Stimulated activated CD4-positive, alpha-beta T cell treated with anti-CD3 and anti-CD28 coated beads, Interleukin-4, amount 100 ng/mL, for 4 hours (primary cell): ENCODE measurements around the gene PPP3CA.

Source experiments
- DNase-seq, 2 experiments: peaks; one replicate each; pipeline ENCODE4 v3.0.0-alpha.2; 2020

Gene PPP3CA

DNA sequence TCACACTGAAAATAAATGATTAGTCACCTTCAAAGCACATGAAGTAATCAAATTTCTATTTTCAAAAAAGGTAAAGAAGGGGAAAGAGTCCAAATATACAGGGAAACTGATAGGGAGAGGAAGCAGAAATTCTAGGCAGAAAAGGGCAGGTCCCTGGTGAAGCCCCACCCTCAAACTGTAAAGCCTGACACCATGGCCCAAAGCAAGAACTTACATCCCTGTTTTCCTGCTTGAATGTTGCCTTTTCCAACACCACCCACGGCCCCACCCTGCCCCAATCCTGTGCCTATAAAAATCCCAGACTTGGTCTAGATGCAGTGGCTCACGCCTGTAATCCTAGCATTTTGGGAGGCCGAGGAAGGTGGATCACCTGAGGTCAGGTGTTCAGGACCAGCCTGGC, 361.8 kb downstream of the PPP3CA start:
- DNase-seq = no peak

DNA sequence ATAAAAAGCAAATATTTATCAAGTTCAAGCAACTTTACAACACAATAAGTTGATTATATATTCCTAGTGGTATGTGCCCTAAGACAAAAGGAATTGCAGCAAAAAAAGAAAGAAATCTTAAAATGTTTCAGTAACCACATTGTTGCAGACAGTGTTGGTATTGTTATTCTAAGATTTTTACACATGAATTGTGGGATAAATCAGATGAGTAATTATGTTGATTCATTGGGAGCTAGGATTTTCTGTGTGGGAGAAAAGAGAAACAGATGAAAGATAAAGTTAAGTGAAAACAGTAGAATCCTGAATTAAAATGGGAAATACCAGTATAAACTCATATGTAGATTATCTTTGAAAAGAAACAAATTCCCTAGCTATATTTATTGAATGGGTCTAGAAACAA, 362.4 kb downstream of the PPP3CA start:
- DNase-seq = no peak

DNA sequence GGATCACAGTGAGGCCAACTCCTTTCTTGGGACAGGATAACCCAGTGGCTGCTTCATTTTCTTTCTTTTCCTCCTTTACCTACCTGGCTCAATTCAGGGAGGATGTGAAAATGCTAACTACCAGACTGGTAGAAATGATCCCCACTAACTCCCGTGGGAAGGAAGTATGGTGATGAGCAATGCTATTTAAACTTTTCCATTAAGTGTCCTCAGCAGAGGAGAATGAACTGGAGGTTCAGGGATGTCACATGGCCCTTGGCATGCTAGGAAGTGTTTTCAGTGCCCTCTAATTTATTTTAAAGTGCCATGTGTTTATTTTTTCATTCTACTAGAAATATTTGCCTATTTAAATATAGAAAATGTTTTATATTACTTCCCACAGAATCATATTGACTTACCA, 363.9 kb downstream of the PPP3CA start:
- no peak for DNase-seq

DNA sequence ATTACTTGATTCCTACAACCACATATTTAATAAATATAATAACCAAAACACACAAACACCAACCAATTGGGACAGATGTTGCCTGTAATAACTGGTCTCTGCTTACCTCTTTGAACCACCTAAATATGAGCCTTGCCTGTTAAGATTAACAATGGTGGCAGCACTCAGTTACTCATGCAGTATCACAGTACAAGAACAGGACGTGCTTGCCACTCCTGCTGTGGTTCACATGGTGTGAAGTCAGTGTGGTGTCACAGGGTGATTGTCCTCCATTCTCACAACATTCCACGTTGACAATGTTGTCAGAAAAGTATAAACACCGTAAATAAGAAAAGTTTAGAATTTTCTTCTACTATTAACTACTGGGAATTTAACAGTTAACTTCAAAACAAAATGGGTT, 365.0 kb downstream of the PPP3CA start:
- DNase-seq = no peak

DNA sequence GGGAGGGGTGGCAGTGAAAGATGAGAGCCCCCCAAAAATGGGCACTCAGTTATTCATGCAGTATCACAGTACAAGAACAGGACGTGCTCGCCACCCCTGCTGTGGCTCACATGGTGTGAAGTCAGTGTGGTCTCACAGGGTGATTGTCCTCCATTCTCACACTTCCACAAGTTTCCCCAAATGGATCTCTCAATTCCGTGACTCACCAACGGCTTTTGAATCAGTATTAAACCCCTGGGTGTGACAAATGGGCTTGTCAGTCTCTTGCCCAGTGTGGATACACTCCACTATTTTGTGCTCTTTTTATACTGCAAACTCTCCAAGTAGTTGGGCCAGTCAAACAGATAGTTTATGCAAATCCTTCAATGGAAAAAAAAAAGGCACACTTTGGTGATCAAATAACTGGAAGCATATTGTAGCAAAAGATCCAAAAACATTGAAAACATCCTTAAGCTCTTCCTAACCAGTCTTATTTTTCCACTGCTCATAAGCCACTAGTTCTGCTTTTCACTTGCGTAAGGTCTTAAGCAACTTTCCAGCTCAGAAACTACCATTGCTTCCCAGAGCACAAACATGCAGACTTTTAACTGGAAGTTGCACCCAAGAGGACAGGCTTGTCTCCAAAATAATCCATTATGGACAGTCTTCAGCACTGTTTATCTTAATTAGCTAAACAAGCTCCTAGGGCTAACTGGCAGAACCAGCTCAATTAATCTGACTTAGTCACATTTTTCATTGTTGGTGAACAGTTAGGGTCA, 365.7 kb downstream of the PPP3CA start:
- no peak for DNase-seq

DNA sequence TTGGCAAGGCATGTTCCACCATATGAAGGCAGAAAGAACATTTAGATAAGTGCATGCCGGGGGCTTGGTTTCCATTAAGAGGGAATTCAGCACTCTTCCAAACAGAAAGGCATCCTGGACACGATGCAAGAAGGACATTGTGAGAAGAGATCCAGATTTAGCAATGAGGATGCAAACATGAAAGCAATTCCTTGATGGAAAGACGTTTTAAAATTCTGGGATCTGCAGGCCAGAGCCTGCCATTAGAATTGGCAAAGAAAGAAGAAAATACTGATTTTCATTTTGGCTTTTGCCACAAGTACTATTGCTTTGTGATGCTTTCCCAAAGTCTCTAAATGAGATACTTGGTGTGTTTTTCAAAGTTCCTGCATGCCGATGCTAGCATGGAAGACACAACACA, 367.6 kb downstream of the PPP3CA start:
- no peak for DNase-seq

DNA sequence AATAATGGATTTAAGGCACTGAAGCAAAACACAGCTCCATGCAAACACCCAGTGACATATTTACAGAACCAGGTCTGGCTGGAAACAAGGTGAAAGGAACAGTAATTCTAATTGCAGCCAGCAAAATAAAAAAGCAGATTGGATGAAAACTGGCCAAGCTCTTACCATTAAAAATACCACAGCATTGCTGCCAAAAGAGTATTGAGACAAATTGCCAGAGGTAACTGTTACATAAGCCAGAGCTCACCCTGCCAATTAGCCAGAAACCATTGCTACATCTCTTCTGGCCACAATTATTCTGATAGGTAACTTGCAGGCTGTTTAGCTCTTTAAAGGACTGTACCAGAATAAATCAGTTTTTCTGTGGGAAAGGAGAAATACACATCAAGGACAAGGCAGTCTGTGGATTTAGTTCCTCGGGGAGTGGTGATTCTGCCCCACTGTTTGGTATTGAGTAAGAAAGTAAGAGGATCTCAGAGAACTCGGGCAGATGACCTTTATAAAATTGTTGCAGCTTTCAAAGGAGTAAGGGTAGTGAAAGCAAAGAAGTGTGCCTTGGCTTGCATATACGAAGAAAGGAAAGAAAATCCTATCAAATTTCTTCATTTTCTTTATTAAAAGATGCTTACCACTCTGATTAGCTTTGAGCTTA, 369.5 kb downstream of the PPP3CA start:
- DNase-seq = no peak

DNA sequence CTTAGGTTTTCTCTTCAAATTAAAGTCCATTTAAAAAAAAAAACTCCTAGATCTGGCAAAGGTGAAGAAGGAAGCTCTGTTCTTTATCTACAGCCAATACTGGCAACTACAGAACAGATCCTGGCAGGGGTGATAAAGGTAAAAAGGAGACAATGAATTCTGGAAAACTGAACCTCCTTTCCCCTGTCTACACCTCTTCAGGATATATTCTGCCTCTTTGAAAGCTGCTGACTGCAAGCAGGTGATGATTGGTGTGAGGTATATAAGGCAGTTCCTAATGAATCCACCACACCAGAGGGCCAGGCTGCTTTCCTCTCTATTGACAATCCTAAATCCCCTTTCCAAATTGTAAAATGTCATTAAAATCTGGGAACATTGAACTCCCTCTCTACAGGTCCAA, 370.1 kb downstream of the PPP3CA start:
- DNase-seq = no peak
